Left lung (tissue), 10 donors: Measurements from ENCODE around the gene BNC2. TPM values are rescaled to one million over a fixed set of nuclear protein-coding genes. Genes with fewer than 3 reads are reported as not detected.
"Not testable (repeated sequence)": the region's sequence is repeated elsewhere in the genome, so short reads cannot be mapped to it uniquely, and the experiment has no call there.

Experiments used
- ATAC-seq: fragments of 200-7000 bp; cut with Tn5 transposase; one replicate; pipeline ENCODE4 v1.9.1; 2020; ENCODE audit warnings: moderate library complexity
- DNase-seq, 4 donors: peaks; one replicate each; pipeline ENCODE4 v3.0.0-alpha.2; 2013 to 2020
- H3K27ac ChIP-seq, 2 donors: fragments of 200-600 bp; sonication (generic) in 1 of 2; one replicate each; pipeline versions ENCODE4 v1.5.0 to v1.8.0; 2020 to 2021
- H3K27me3 ChIP-seq, 2 donors: fragments of 200-600 bp; sonication (generic) in 1 of 2; one replicate each; pipeline versions ENCODE4 v1.5.0 to v1.8.0; 2020 to 2021
- H3K36me3 ChIP-seq, 2 donors: fragments of 200-600 bp; sonication (generic) in 1 of 2; one replicate each; pipeline versions ENCODE4 v1.5.0 to v1.8.0; 2020 to 2021
- H3K4me1 ChIP-seq, 2 donors: fragments of 200-600 bp; one replicate each; pipeline ENCODE4 v1.8.0; 2021
- H3K4me3 ChIP-seq, 2 donors: fragments of 200-600 bp; sonication (generic) in 1 of 2; one replicate each; pipeline versions ENCODE4 v1.5.0 to v1.8.0; 2020 to 2021; ENCODE audit warnings: mild to moderate bottlenecking in 1 of 2
- H3K9me3 ChIP-seq, 2 donors: fragments of 200-600 bp; sonication (generic) in 1 of 2; one replicate each; pipeline versions ENCODE4 v1.5.0 to v1.8.0; 2020 to 2021
- CTCF ChIP-seq, 2 donors: fragments of 200-600 bp; sonication (generic) in 1 of 2; IDR thresholded peaks; one replicate each; pipeline versions ENCODE4 v1.5.0 to v1.8.0; 2021; ENCODE audit warnings: antibody characterized with exemption in 2 of 2
- intact Hi-C, 2 donors: fragments of 100-400 bp; cut with DNase I; formaldehyde crosslinking; loops; one replicate each; pipeline versions ENCODE4 v1.11.2 to v1.14.2; 2022
- polyA plus RNA-seq, 6 donors: library from polyadenylated mRNA; unstranded; fragments of 120-200 nt; gene quantifications; one replicate each; pipeline ENCODE4 v1.2.1, GENCODE V29; 2013; ENCODE audit not compliant: insufficient read length in 6 of 6
- total RNA-seq, 2 donors: library from RNA; stranded (reverse); fragmentation: NEBNext Ultra II Directional; extraction: Animal tissue kit (Norgen Biotek cat#: 25700); gene quantifications; one replicate each; pipeline ENCODE4 v1.2.1, GENCODE V29; 2021
- donor health status: DM: no; HTN: yes; CAD: no.
- donor health status: DM: no; HTN: no; CAD: no.

The BNC2 gene
- total and polyA plus RNA-seq, 8 donors = 9.6 to 19.3 (median 12.9) TPM

GRCh38 chr9:16484744-16485143, 385.7 kb downstream of the BNC2 start:
- H3K27ac ChIP-seq = no peak overlapping the region
- DNase-seq (no peak), ATAC-seq (no peak)
- intact Hi-C loops = no loop called here
- H3K27me3 ChIP-seq = no peaks in the 10 kb centered on the region
- H3K4me3 ChIP-seq = no peak overlapping the region
- no peak for TF ChIP-seq CTCF (IDR thresholded peaks at IDR 0.05)
- H3K9me3 ChIP-seq = no peaks in the 10 kb centered on the region
- no peaks in the 10 kb centered on the region for H3K4me1 ChIP-seq
- no peaks in the 10 kb centered on the region for H3K36me3 ChIP-seq

GRCh38 chr9:16484180-16484579, 386.3 kb downstream of the BNC2 start:
- Histone ChIP-seq H3K4me1 (no peaks in the 10 kb centered on the region), H3K4me3 (no peak overlapping the region), H3K27me3 (no peaks in the 10 kb centered on the region), H3K9me3 (no peaks in the 10 kb centered on the region), H3K36me3 (no peaks in the 10 kb centered on the region), H3K27ac (no peak overlapping the region)
- intact Hi-C loops = no loop called here
- DNase-seq (no peak), ATAC-seq (no peak)
- TF ChIP-seq CTCF (IDR thresholded peaks at IDR 0.05) = no peak

- no peaks in the 10 kb centered on the region for H3K27me3 ChIP-seq
- no peak for DNase-seq
- no peaks in the 10 kb centered on the region for H3K9me3 ChIP-seq
- no peak for TF ChIP-seq CTCF (IDR thresholded peaks at IDR 0.05)
- intact Hi-C loops = no loop called here
- H3K27ac ChIP-seq = no peak overlapping the region
- no peak overlapping the region for H3K4me3 ChIP-seq
- no peaks in the 10 kb centered on the region for H3K4me1 ChIP-seq
- ATAC-seq = no peak
- no peaks in the 10 kb centered on the region for H3K36me3 ChIP-seq
These were observed 387.7 kb downstream of the BNC2 start for GRCh38 chr9:16482764-16483163.

- H3K27ac ChIP-seq, H3K4me1 ChIP-seq, H3K9me3 ChIP-seq, H3K36me3 ChIP-seq, ATAC-seq, H3K4me3 ChIP-seq, H3K27me3 ChIP-seq, intact Hi-C loops: not testable (repeated sequence)
- peak in 1 of 4 donors; percentile 67 for DNase-seq
These were observed 389.9 kb downstream of the BNC2 start for GRCh38 chr9:16480584-16480983.

GRCh38 chr9:16475996-16476395, 394.5 kb downstream of the BNC2 start:
- H3K36me3 ChIP-seq = no peaks in the 10 kb centered on the region

More at GRCh38 chr9:16475996-16476395, 394.5 kb downstream of the BNC2 start:
- TF ChIP-seq CTCF (IDR thresholded peaks at IDR 0.05) = no peak
- intact Hi-C loops = no loop called here
- Histone ChIP-seq H3K4me1 (no peaks in the 10 kb centered on the region), H3K27ac (no peak overlapping the region), H3K9me3 (no peaks in the 10 kb centered on the region), H3K27me3 (no peaks in the 10 kb centered on the region), H3K4me3 (no peak overlapping the region)
- no peak for DNase-seq
- no peak for ATAC-seq
